ENCODE results near the gene TMEM97. TPM values are rescaled to one million over a fixed set of nuclear protein-coding genes. Genes with fewer than 3 reads are reported as not detected.

The TMEM97 gene
- total RNA-seq, 3 donors from 2014 or later (not counting 1 experiment from before 2014, with no cell fraction given) = 4.6 to 8.8 (median 7.5) TPM

DNA sequence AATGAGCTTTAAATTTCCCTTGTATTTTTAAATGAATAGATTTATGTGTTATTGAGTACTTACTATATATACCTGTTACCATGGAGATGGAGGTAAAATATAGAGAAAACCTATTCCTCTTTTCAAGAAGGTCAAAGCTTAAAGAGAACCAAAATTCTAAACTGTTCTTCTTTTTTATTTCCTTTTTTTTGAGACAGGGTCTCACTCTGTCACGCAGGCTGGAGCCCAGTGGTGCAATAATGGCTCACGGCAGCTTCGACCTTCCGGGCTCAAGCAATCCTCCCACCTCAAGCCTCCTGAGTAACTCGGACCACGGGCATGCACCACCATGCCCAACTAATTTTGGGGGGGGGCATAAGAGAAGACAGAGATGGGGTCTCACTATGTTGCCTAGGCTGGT lies 25.0 kb upstream of the TMEM97 start:
- Mint-ChIP-seq H3K9me3 (no peaks in the 10 kb centered on the region), H3K36me3 (no peaks in the 10 kb centered on the region), H3K4me3 (no peak overlapping the region), H3K27ac (no peak overlapping the region), H3K4me1 (no peaks in the 10 kb centered on the region), H3K27me3 (ENCODE audit: low read depth in 2 of 2) (peaks cover 20 to 46% of the 10 kb centered on the region in 2 donors)
- ATAC-seq (no peak), DNase-seq (no peak)
- no peaks in the 10 kb centered on the region for H3K9me3 ChIP-seq (ENCODE audit: control insufficient read depth, insufficient read depth, low read length)
- WGBS (ENCODE audit: insufficient coverage) = 67% methylated on average over 6 of the region's 6 CpGs
- TF ChIP-seq, protein P1, sequence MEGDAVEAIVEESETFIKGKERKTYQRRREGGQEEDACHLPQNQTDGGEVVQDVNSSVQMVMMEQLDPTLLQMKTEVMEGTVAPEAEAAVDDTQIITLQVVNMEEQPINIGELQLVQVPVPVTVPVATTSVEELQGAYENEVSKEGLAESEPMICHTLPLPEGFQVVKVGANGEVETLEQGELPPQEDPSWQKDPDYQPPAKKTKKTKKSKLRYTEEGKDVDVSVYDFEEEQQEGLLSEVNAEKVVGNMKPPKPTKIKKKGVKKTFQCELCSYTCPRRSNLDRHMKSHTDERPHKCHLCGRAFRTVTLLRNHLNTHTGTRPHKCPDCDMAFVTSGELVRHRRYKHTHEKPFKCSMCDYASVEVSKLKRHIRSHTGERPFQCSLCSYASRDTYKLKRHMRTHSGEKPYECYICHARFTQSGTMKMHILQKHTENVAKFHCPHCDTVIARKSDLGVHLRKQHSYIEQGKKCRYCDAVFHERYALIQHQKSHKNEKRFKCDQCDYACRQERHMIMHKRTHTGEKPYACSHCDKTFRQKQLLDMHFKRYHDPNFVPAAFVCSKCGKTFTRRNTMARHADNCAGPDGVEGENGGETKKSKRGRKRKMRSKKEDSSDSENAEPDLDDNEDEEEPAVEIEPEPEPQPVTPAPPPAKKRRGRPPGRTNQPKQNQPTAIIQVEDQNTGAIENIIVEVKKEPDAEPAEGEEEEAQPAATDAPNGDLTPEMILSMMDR (IDR thresholded peaks at IDR 0.05) = no peak
- H3K27me3 ChIP-seq (ENCODE audit: control insufficient read depth, insufficient read depth, low read length) = peaks cover 3% of the 10 kb centered on the region
- H3K27ac ChIP-seq (ENCODE audit: low read length) = no peak overlapping the region
- H3K4me3 ChIP-seq (ENCODE audit: low read length) = no peak overlapping the region
- no peaks in the 10 kb centered on the region for H3K36me3 ChIP-seq (ENCODE audit: control insufficient read depth, insufficient read depth, low read length)
- no peaks in the 10 kb centered on the region for H3K4me1 ChIP-seq (ENCODE audit: control insufficient read depth, insufficient read depth, low read length)
- intact Hi-C loops (cut with micrococcal nuclease) = no loop called here

DNA sequence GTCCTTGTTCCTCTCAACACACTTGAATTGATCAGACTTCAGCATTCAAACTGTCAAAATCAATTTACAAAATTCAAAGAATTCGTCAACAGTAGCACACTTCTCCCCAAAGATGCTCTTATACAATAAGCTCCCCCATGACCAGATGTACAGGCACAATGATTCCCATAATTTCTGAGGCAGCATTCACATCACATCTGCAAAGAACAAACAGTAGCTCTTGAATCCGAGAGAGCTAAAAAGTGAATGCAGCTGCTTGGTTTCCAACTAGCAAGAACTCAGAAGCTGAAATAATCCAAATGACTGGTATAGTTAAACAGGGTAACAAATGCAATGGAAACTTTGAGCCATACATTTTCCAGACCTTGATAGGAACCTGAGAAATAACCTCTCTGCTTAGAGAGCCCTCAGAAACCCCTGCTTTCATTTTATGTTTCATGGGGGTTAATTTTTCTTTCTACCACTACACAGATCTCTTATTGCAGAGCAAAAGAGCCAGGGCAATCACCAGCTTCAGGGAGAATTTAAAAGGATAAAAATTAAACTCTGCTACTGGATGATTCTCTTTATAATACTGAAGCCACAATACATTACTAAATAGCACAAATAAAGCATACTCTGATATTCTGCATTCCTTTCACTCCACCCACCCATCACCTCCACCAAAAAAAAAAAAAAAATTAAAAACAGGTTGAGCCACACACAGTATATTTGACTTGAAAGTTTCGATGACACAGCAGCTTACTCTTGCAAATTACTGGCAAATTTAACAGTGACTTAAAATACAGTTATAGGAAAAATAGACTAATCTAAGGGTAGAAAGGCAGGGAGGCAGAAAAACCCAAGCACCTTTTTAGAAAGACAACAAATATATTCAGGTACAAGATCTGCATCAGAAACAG lies 23.1 kb upstream of the TMEM97 start:
- H3K9me3 Mint-ChIP-seq = no peaks in the 10 kb centered on the region

DNA sequence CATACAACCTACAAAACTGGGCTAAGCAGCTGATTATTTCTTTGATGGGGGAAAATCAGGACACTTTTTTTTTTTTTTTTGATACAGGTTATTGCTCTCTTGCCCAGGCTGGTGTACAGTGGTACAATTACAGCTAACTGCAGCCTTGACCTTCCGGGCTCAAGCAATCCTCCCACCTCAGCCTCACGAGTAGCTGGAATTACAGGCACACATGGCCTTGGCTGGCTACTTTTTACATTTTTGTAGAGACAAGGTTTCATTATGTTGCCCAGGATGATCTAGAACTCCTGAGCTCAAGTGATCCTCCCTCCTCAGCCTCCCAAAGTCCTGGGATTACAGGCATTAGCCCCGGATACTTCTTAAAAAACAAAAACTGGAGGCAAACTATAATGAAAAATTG lies 20.6 kb upstream of the TMEM97 start:
- DNase-seq (no peak), ATAC-seq (no peak)
- Histone ChIP-seq H3K4me1 (ENCODE audit: control insufficient read depth, insufficient read depth, low read length) (no peaks in the 10 kb centered on the region), H3K4me3 (ENCODE audit: low read length) (no peak overlapping the region), H3K27me3 (ENCODE audit: control insufficient read depth, insufficient read depth, low read length) (peaks cover 3% of the 10 kb centered on the region), H3K27ac (ENCODE audit: low read length) (no peak overlapping the region), H3K36me3 (ENCODE audit: control insufficient read depth, insufficient read depth, low read length) (no peaks in the 10 kb centered on the region), H3K9me3 (ENCODE audit: control insufficient read depth, insufficient read depth, low read length) (no peaks in the 10 kb centered on the region)
- Mint-ChIP-seq H3K4me1 (no peaks in the 10 kb centered on the region), H3K27ac (no peak overlapping the region), H3K27me3 (ENCODE audit: low read depth in 2 of 2) (peaks cover 17 to 29% of the 10 kb centered on the region in 2 donors), H3K36me3 (no peaks in the 10 kb centered on the region), H3K4me3 (no peak overlapping the region), H3K9me3 (no peaks in the 10 kb centered on the region)
- 100% methylated on average over 2 of the region's 3 CpGs for WGBS (ENCODE audit: insufficient coverage)
- TF ChIP-seq, protein P1 (IDR thresholded peaks at IDR 0.05) = no peak
- intact Hi-C loops (cut with micrococcal nuclease) = no loop called here

More for the DNA sequence above, 23.1 kb upstream of the TMEM97 start:
- Histone ChIP-seq H3K4me3 (ENCODE audit: low read length) (no peak overlapping the region), H3K36me3 (ENCODE audit: control insufficient read depth, insufficient read depth, low read length) (no peaks in the 10 kb centered on the region), H3K4me1 (ENCODE audit: control insufficient read depth, insufficient read depth, low read length) (no peaks in the 10 kb centered on the region), H3K27ac (ENCODE audit: low read length) (no peak overlapping the region), H3K9me3 (ENCODE audit: control insufficient read depth, insufficient read depth, low read length) (no peaks in the 10 kb centered on the region), H3K27me3 (ENCODE audit: control insufficient read depth, insufficient read depth, low read length) (peaks cover 3% of the 10 kb centered on the region)
- Mint-ChIP-seq H3K27ac (no peak overlapping the region), H3K4me3 (no peak overlapping the region), H3K36me3 (no peaks in the 10 kb centered on the region), H3K4me1 (no peaks in the 10 kb centered on the region), H3K27me3 (ENCODE audit: low read depth in 2 of 2) (peaks cover 20 to 46% of the 10 kb centered on the region in 2 donors)
- 85% methylated on average over 3 of the region's 3 CpGs for WGBS (ENCODE audit: insufficient coverage)
- intact Hi-C loops (cut with micrococcal nuclease) = no loop called here
- TF ChIP-seq, protein P1 (IDR thresholded peaks at IDR 0.05) = no peak
- ATAC-seq = no peak
- DNase-seq = no peak

All from natural killer cell (primary cell).